Mesangial cell (primary cell): ENCODE results near the gene ADNP. TPM values are rescaled to one million over a fixed set of nuclear protein-coding genes. Genes with fewer than 3 reads are reported as not detected.

Experiments used
- total RNA-seq: library from RNA; depleted of rRNA; stranded (reverse); fragments of >200 nt; gene quantifications from 2 replicates; pipeline ENCODE4 v1.2.3, GENCODE V29; 2015

ADNP gene
- 25.7 and 42.6 TPM in 2 replicates for total RNA-seq

GRCh38 chr20:50931306-50932015 lies at the start of gene ADNP:
TSS of gene ADNP (minus strand) at chr20:50931437. CDS start at chr20:50903996, 27,441 bp downstream.

GRCh38 chr20:50958615-50959542 lies 27.6 kb upstream of the ADNP start, which contains the start of gene MOCS3:
TSS of gene MOCS3 (plus strand) at chr20:50958818. CDS start at chr20:50958843, 25 bp downstream.

GRCh38 chr20:50957798-50958614 lies 26.8 kb upstream of the ADNP start, which contains the start of gene DPM1:
TSS of gene DPM1 (minus strand) at chr20:50958532. CDS start at chr20:50958523, 9 bp downstream.

Other genes starting within 250 kb of the ADNP start
- 0.33 and 0.63 TPM in 2 replicates for gene RIPOR3, start 239.9 kb downstream of the ADNP start, total RNA-seq
- gene PARD6B, start 199.9 kb downstream of the ADNP start, total RNA-seq: 5.1 and 25.1 TPM in 2 replicates
- 18.4 and 24.2 TPM in 2 replicates for gene BCAS4, start 136.4 kb downstream of the ADNP start, total RNA-seq
- 22.7 and 45.5 TPM in 2 replicates for gene DPM1, start 27.1 kb upstream of the ADNP start, total RNA-seq
- gene MOCS3, start 27.4 kb upstream of the ADNP start, total RNA-seq: 5.9 and 6.6 TPM in 2 replicates
- 33.8 and 34.1 TPM in 2 replicates for gene KCNG1, start 91.7 kb upstream of the ADNP start, total RNA-seq